ENCODE measurements around the gene ITPK1.

GRCh38 chr14:93083917-93084316, 31.8 kb downstream of the ITPK1 start:
- no peak for TF ChIP-seq EZH2 (IDR thresholded peaks at IDR 0.05; ENCODE audit: insufficient read depth, poor library complexity, severe bottlenecking)
- no peak for TF ChIP-seq EZH2phosphoT487 (IDR thresholded peaks at IDR 0.05; ENCODE audit: insufficient read depth, low read depth)

Data from GM23248 (cell line).